Measurements from ENCODE around the gene TOGARAM1.

- TF ChIP-seq EZH2 (IDR thresholded peaks at IDR 0.05) (no peak), POLR2AphosphoS5 (IDR thresholded peaks at IDR 0.05; ENCODE audit: borderline replicate concordance, low read depth, low read length) (no peak)
Measured at GRCh38 chr14:44945264-44945663, 16.7 kb upstream of the TOGARAM1 start.

Measured in SK-N-MC (cell line).